NT2/D1 (cell line): ENCODE data around the gene SH3D19.

ENCODE experiments used
- SUZ12 ChIP-seq: IDR thresholded peaks from 2 replicates; pipeline ENCODE4 v1.6.1; 2011; ENCODE audit not compliant: insufficient read length, insufficient read depth; ENCODE audit errors: extremely low read depth
- ZNF274 ChIP-seq: IDR thresholded peaks from 2 replicates; pipeline ENCODE4 v1.6.1; 2011; ENCODE audit warnings: mild to moderate bottlenecking, low read depth, low read length

DNA sequence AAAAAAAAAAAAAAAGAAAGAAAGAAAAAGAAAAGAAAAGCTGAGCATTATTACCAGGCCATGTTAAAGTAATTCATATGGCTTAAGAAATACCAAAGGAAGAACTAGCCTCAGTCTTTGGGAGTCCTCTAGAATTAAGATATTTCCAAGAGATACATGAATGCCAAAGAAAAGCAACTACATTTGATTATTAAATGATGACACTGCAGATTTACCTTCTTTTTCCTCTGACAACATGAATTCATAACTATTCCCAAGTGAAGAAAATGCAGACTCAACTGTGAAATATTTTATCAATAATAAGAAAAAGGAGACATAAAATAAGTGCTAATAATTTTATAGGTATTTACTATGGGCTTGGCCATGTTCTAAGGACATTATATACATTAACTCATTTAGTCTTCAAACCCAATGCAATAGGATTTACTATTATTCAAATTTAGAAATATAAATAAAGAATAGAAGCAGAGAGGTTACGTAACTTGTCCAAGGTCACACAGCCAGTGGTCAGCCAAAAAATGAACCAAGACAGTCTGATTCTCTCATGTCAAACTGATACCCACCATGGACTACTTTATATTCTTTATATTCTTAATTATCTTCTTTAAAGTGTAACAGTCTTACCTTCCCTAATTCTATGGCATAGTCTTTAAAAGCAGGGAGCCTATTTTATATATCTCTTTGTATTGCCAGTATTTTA lies 6.9 kb downstream of the SH3D19 start:
- TF ChIP-seq ZNF274 = no peak
- no peak for TF ChIP-seq SUZ12
